HEK293T (cell line): ENCODE data around the gene POU2F3.

ENCODE experiments used
- CTCF ChIA-PET: fragments of 350-600 bp; formaldehyde crosslinking; extraction: SDS; loops from one replicate; lab custom pipeline; 2021; ENCODE audit warnings: antibody characterized with exemption, inconsistent platforms; lab: Yijun Ruan, JAX
- POLR2A ChIA-PET: fragments of 350-600 bp; formaldehyde crosslinking; extraction: SDS; loops from one replicate; lab custom pipeline; 2020; ENCODE audit warnings: antibody characterized with exemption, inconsistent platforms; lab: Yijun Ruan, JAX
- DNase-seq: peaks from one replicate; pipeline ENCODE4 v3.0.0; 2012; ENCODE audit warnings: mixed read lengths; ENCODE audit errors: extremely low spot score
- ARNT ChIP-seq: fragments of 450-650 bp; IDR thresholded peaks from 2 replicates; pipeline ENCODE4 v1.6.1; 2017; ENCODE audit warnings: mild to moderate bottlenecking
- BHLHE40 ChIP-seq: fragments of 450-650 bp; IDR thresholded peaks from 2 replicates; pipeline ENCODE4 v1.6.1; 2016; ENCODE audit warnings: mild to moderate bottlenecking, moderate library complexity, borderline replicate concordance
- CTBP1 ChIP-seq: fragments of 450-650 bp; IDR thresholded peaks from 2 replicates; pipeline ENCODE4 v1.6.1; 2016; ENCODE audit warnings: borderline replicate concordance
- ELF4 ChIP-seq: fragments of 450-650 bp; IDR thresholded peaks from 2 replicates; pipeline ENCODE4 v1.6.1; 2017; ENCODE audit warnings: antibody characterized with exemption
- FOXA1 ChIP-seq: fragments of 450-650 bp; IDR thresholded peaks from 2 replicates; pipeline ENCODE4 v1.6.1; 2016; ENCODE audit warnings: mild to moderate bottlenecking
- FOXK2 ChIP-seq: fragments of 450-650 bp; IDR thresholded peaks from 2 replicates; pipeline ENCODE4 v1.6.1; 2016; ENCODE audit warnings: mild to moderate bottlenecking
- FOXM1 ChIP-seq: fragments of 450-650 bp; IDR thresholded peaks from 2 replicates; pipeline ENCODE4 v1.6.1; 2017; ENCODE audit warnings: mild to moderate bottlenecking, borderline replicate concordance
- HDGF ChIP-seq: fragments of 450-650 bp; IDR thresholded peaks from 2 replicates; pipeline ENCODE4 v1.6.1; 2017; ENCODE audit warnings: antibody characterized with exemption, borderline replicate concordance
- L3MBTL2 ChIP-seq: fragments of 450-650 bp; conservative IDR thresholded peaks from 2 replicates; pipeline ENCODE4 v1.6.1; 2016; ENCODE audit warnings: mild to moderate bottlenecking
- LEF1 ChIP-seq: fragments of 450-650 bp; IDR thresholded peaks from 2 replicates; pipeline ENCODE4 v1.6.1; 2017; ENCODE audit warnings: mild to moderate bottlenecking, borderline replicate concordance
- NFRKB ChIP-seq: fragments of 450-650 bp; IDR thresholded peaks from 2 replicates; pipeline ENCODE4 v1.6.1; 2016; ENCODE audit warnings: mild to moderate bottlenecking, moderate library complexity
- SP1 ChIP-seq: fragments of 450-650 bp; IDR thresholded peaks from 2 replicates; pipeline ENCODE4 v1.6.1; 2017
- SUZ12 ChIP-seq: fragments of 450-650 bp; IDR thresholded peaks from 2 replicates; pipeline ENCODE4 v1.6.1; 2016; ENCODE audit warnings: mild to moderate bottlenecking
- TARDBP ChIP-seq: fragments of 450-650 bp; IDR thresholded peaks from 2 replicates; pipeline ENCODE4 v1.6.1; 2016
- ZNF384 ChIP-seq: fragments of 450-650 bp; IDR thresholded peaks from 2 replicates; pipeline ENCODE4 v1.6.1; 2016
- TF ChIP-seq, protein P1 (sequence below): fragments of 450-650 bp; IDR thresholded peaks from 2 replicates; pipeline ENCODE4 v1.6.1; 2016

Gene POU2F3

DNA sequence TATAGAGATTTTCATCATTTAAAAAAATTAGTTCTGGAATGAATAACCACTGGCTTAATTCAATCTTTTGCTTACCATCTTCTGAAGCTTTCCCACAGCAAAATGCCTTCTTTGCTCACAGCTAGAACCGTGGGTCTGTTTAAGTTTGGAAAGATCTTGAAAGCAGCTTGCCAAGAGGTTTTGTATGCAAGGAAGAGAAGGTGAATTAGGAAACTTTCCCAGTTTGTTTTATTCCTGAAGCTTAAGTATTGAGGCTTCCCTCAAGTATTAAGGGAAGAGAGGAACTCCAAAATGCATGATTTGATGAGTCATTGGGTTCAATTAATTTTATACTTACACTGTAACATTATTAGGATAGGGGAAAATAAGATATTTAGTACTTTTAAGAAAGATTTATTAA is 94.4 kb downstream of the POU2F3 start:
- POLR2A ChIA-PET, result interaction anchor here (0.8 to 1.6 kb wide), 10 partner anchors 8 to 212 kb away, joined by 3 to 9 read pairs (median 3); partner anchors contain the start of gene TLCD5
- no peak for DNase-seq
- no peak for TF ChIP-seq SUZ12
- no peak for TF ChIP-seq ZNF384
- no peak for TF ChIP-seq LEF1
- no peak for TF ChIP-seq ELF4
- no peak for TF ChIP-seq FOXM1
- TF ChIP-seq BHLHE40, result no peak
- TF ChIP-seq, protein P1, sequence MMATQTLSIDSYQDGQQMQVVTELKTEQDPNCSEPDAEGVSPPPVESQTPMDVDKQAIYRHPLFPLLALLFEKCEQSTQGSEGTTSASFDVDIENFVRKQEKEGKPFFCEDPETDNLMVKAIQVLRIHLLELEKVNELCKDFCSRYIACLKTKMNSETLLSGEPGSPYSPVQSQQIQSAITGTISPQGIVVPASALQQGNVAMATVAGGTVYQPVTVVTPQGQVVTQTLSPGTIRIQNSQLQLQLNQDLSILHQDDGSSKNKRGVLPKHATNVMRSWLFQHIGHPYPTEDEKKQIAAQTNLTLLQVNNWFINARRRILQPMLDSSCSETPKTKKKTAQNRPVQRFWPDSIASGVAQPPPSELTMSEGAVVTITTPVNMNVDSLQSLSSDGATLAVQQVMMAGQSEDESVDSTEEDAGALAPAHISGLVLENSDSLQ, result no peak
- TF ChIP-seq HDGF, result no peak
- no peak for TF ChIP-seq FOXK2
- no peak for TF ChIP-seq TARDBP
- TF ChIP-seq SP1, result no peak
- TF ChIP-seq NFRKB, result no peak
- no peak for TF ChIP-seq FOXA1
- no peak for TF ChIP-seq ARNT
- no peak for TF ChIP-seq CTBP1
- no peak for TF ChIP-seq L3MBTL2
- CTCF ChIA-PET, result interaction anchor here (0.8 to 1.3 kb wide), 5 partner anchors 8 to 169 kb away, joined by 3 to 9 read pairs (median 4); partner anchors contain the start of gene TLCD5

DNA sequence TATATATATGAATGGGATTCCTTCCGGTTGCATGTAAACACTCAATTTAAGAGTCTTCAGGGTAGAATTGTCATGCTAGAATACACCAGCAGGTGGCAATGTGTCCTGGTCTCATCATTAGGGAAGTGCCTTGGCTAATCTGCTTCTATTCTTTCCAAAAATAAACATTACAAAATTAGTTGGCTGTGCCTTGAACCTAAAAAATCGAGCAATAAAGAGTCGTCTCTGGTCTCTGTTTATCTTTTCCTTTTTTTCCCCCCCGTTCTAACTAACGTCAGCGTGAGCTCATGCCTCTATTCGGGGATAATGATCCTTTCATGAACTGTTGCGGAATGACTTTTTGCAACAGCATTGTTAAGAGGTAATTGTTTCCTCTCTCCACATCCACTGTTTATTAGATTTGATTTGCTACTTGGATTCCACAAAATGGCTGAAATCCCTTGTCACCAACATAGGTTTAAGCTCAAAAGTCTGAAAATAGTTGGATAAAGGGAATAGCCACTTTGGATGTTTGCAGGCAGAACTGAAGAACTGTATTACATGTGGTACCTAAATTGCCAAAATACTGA is 95.0 kb downstream of the POU2F3 start:
- POLR2A ChIA-PET, result interaction anchor here (0.8 to 2.4 kb wide), 17 partner anchors 9 to 211 kb away, joined by 3 to 13 read pairs (median 4); partner anchors contain the start of gene TLCD5

DNA sequence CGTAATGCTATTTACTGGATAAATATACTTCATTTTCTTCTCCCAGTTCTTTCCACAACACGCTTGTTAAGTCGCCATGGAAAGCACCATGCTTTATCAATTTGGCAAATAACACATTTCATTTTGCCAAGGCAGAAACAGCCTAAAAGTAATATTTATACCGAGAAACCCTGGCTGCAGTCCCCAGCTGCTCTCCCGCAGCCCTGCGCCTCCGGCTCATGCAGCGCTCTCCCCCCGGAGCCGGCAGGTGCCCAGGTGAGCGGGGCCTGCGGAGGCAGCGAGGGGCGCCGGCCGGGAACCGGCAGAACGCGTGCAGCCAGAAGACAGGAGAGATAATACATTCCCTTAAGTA is 95.6 kb downstream of the POU2F3 start:
- TF ChIP-seq FOXK2 (no peak), ZNF384 (no peak), TARDBP (no peak), ARNT (no peak), L3MBTL2 (no peak), HDGF (no peak), FOXM1 (no peak), LEF1 (no peak), BHLHE40 (no peak), NFRKB (no peak)
- TF ChIP-seq, protein P1, result no peak
- ChIA-PET POLR2A (interaction anchor here (0.8 to 2.8 kb wide), 17 partner anchors 9 to 172 kb away, joined by 3 to 21 read pairs (median 4); no protein-coding TSS in a partner anchor), CTCF (interaction anchor here (0.7 to 1.2 kb wide), 7 partner anchors 9 to 69 kb away, joined by 3 to 9 read pairs (median 4); partner anchors contain the start of gene TLCD5)
- peak; percentile 39 for DNase-seq

More for the DNA sequence above, 95.0 kb downstream of the POU2F3 start:
- peak; percentile 57 for DNase-seq
- CTCF ChIA-PET, result interaction anchor here (0.7 to 1.2 kb wide), 9 partner anchors 9 to 168 kb away, joined by 3 to 9 read pairs (median 4); partner anchors contain the start of gene TLCD5
- TF ChIP-seq HDGF (no peak), ZNF384 (no peak), SUZ12 (no peak), ARNT (no peak)
- TF ChIP-seq, protein P1, result no peak

- peak; percentile 87 for DNase-seq
- TF ChIP-seq SUZ12 (no peak), FOXM1 (peak; percentile 63; the same call in 1 of the 2 replicates), L3MBTL2 (peak; percentile 76), ARNT (peak; percentile 64; the same call in 1 of the 2 replicates), FOXK2 (no peak), SP1 (no peak)
- CTCF ChIA-PET, result interaction anchor here (0.6 kb wide), 1 partner anchor 127 kb away, joined by 4 read pairs; no protein-coding TSS in a partner anchor
- POLR2A ChIA-PET, result interaction anchor here (1.0 to 2.8 kb wide), 11 partner anchors 10 to 172 kb away, joined by 3 to 21 read pairs (median 5); no protein-coding TSS in a partner anchor
Measured at GRCh38 chr11:120335908-120336640, 96.1 kb downstream of the POU2F3 start, which contains the start of gene ARHGEF12. Gene ARHGEF12, plus strand, starts transcription at chr11:120336413. Its CDS starts 831 bp downstream, at chr11:120337244.

GRCh38 chr11:120336641-120337354 is 96.9 kb downstream of the POU2F3 start:
- DNase-seq, result peak; percentile 56
- TF ChIP-seq BHLHE40, result no peak
- TF ChIP-seq, protein P1, result peak; percentile 5; the same call in 1 of the 2 replicates

More at GRCh38 chr11:120336641-120337354, 96.9 kb downstream of the POU2F3 start:
- ChIA-PET CTCF (interaction anchor here (0.6 kb wide), 1 partner anchor 127 kb away, joined by 4 read pairs; no protein-coding TSS in a partner anchor), POLR2A (interaction anchor here (1.0 to 2.8 kb wide), 6 partner anchors 10 to 77 kb away, joined by 3 to 21 read pairs (median 6); no protein-coding TSS in a partner anchor)
